Measurements from ENCODE around the gene DHODH.
A peak's percentile ranks its signal among the peaks of the same experiment; 100 is the strongest.
"Not testable (repeated sequence)": the region's sequence is repeated elsewhere in the genome, so short reads cannot be mapped to it uniquely, and the experiment has no call there.

DHODH gene

DNA sequence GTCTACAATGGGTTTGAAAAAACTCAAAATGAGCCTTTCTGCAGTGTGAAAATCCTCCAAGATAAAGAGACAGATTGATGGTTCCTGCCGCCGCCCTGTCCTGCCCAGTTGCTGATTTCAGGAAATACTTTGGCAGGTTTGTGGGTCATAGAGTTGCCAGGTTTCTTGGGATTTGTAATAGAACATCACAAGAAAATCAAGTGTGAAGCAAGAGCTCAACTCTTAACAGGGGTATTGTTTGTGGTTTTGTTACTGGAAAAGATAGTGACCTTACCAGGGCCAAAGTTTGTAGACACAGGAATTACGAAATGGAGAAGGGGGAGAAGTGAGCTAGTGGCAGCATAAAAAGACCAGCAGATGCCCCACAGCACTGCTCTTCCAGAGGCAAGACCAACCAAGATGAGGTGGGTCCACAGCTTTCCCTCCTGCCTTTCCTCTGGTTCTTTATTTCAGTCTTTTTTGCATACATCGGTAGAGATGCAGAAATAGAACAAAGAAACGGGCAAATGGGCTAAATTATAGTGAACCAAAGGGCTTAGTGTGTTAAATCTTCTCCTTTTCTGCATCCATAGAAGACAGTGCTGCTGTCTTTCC, 45.8 kb downstream of the DHODH start, which contains the start of gene HP:
HP (plus strand) TSS at position 252 of the 594 bp plus-strand sequence; CDS start at position 400, 148 bp downstream.
- not testable (repeated sequence) for DNase-seq (ENCODE audit: low read depth)

GRCh38 chr16:72055911-72056310, 47.4 kb downstream of the DHODH start:
- DNase-seq (ENCODE audit: low read depth) = no peak

DNA sequence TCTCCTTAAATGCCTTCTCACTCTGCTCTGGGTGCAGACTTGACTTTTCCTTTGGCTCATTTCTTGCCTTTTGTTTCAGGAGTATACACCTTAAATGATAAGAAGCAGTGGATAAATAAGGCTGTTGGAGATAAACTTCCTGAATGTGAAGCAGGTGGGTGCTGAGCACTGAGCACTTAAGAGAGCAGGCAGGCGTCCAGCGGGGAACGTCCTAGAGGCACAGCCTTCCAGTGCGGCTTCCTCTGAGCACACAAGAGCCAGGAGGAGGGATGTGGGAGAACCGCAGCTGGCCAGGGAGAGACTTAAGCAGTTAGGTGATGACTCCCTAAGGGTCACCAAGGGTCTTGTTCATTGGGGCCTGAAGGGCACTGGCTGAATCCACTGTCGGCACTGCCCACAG, 48.8 kb downstream of the DHODH start:
- DNase-seq (ENCODE audit: low read depth) = not testable (repeated sequence)

DNA sequence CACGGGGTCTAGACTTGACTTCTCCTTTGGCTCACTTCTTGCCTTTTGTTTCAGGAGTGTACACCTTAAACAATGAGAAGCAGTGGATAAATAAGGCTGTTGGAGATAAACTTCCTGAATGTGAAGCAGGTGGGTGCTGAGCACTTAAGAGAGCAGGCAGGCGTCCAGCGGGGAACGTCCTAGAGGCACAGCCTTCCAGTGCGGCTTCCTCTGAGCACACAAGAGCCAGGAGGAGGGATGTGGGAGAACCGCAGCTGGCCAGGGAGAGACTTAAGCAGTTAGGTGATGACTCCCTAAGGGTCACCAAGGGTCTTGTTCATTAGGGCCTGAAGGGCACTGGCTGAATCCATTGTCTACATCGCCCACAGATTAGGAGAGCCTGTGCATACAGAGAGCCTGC, 50.5 kb downstream of the DHODH start:
- DNase-seq (ENCODE audit: low read depth) = not testable (repeated sequence)

GRCh38 chr16:72060405-72060804, 51.9 kb downstream of the DHODH start:
- DNase-seq (ENCODE audit: low read depth) = no peak

DNA sequence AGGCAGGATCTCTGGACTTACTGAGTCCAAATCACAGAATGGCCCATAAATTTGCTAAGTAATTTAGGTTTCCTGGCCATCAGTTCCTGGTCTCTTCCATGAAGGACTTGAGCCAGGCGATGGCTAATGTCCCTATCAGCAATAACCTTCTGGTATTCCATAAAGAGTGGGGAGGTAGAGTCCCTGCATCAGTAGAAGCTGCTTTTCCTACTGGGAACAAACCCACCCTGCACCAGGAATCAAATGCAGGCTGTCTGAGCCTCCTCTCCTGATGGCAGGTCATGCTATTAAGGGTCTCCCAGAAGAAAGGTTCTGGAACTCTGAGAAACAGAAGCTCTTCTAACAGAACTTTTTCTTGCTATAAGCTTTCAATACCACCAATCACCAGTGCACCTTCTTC, 53.0 kb downstream of the DHODH start:
- no peak for DNase-seq (ENCODE audit: low read depth)

DNA sequence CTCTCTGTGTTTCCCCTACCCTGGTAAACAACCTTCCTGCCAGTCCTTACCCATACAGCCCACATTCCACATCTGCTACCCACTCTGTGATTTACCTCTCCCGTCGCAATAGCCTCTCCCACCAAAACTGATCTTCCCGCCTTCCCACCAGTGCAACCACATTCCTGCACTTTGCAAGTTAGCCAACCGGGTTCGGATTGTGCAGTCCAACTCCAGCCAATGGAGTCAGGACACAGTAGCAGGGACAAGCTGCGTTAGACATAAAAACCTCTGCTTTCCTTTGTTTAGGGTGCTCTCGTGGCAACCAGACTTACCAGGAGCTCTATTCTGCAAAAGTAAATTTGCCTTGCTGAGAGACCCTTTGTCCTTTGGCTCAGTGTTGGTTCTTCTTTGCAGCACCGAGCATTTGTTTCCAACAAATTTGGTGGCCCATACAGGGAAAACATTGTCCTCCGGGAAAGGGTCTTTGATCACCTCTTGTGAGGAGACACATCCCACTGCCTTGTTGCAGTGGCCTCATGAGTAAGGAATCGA, 55.9 kb downstream of the DHODH start:
- no peak for DNase-seq (ENCODE audit: low read depth)

- DNase-seq (ENCODE audit: low read depth) = peak; percentile 56
These were observed 58.2 kb downstream of the DHODH start for GRCh38 chr16:72066747-72067146.

DNA sequence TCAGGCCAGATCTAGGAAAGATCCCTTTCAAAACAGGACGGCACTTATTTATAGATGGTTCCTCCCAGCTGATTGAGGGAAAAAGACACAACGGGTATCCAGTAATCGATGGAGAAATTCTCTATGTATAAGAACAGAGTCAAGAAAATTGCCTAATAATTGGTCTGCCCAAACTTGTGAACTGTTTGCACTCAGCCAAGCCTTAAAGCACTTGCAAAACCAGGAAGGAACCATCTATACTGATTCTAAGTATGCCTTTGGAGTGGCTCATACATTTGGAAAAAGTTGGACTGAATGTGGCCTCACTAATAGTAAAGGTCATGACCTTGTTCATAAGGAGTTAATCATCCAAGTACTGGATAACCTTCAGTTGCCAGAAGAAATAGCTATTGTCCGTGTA, 60.4 kb downstream of the DHODH start:
- no peak for DNase-seq (ENCODE audit: low read depth)

- DNase-seq (ENCODE audit: low read depth) = no peak
These were observed 64.2 kb downstream of the DHODH start for GRCh38 chr16:72072514-72073342.

DNA sequence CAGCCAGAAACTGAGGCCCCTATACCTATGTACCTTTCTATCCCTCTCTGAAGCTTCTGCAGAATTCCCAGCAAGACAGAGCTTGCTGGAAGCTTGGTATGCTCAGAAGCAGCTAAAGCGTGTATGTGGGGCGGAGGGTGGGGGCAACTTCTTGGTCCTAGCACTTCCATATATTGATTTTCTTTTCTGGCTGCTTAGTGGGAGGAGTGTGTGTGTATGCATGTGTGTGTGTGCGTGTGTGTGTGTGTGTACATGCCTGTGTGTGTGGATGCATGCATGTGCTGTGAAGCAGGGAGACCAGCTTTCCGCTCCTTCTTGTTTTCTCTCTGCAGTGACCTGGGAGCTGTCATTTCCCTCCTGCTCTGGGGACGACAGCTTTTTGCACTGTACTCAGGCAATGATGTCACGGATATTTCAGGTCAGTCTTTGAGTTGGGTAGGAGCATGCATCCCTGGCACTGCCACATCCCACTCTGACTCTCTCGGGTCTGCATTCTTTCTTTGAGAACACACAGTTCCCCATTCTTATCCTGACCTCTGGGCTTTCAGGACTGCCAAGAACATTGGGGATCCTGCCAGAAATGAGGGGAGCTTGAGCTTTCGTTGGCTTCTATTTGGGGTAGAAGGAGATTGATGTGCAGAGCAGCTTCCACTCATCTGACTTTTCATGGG, 65.2 kb downstream of the DHODH start:
- peak; percentile 67 for DNase-seq (ENCODE audit: low read depth)

DNA sequence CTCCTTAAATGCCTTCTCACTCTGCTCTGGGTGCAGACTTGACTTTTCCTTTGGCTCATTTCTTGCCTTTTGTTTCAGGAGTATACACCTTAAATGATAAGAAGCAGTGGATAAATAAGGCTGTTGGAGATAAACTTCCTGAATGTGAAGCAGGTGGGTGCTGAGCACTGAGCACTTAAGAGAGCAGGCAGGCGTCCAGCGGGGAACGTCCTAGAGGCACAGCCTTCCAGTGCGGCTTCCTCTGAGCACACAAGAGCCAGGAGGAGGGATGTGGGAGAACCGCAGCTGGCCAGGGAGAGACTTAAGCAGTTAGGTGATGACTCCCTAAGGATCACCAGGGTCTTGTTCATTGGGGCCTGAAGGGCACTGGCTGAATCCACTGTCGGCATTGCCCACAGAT, 66.5 kb downstream of the DHODH start:
- DNase-seq (ENCODE audit: low read depth) = not testable (repeated sequence)

Measured in fibroblast of the conjunctiva (primary cell).